HepG2 (cell line): ENCODE data around the gene GON4L. TPM values are rescaled to one million over a fixed set of nuclear protein-coding genes. Genes with fewer than 3 reads are reported as not detected.

Experiments used
- ATAC-seq: fragments of 200-7000 bp; cut with Tn5 transposase; 3 replicates; pipeline ENCODE4 v1.9.1; 2020; ENCODE audit warnings: mild to moderate bottlenecking, moderate library complexity
- BruUV-seq: library from RNA; stranded (reverse); fragments of 400-500 nt; replicated peaks from 2 replicates; lab custom pipeline; 2021; lab: Mats Ljungman, UMichigan
- CTCF ChIA-PET: fragments of 300-600 bp; formaldehyde crosslinking; extraction: SDS; loops from one replicate; lab custom pipeline; 2021; ENCODE audit warnings: low total read pairs, inconsistent platforms, low intra/inter-chr PET ratio; lab: Yijun Ruan, JAX
- POLR2A ChIA-PET: fragments of 350-600 bp; sonication (Branson Sonifier 250); formaldehyde crosslinking; loops from one replicate; lab custom pipeline; 2020; ENCODE audit warnings: antibody characterized with exemption, inconsistent platforms; lab: Yijun Ruan, JAX
- DNase-seq: peaks from one replicate; pipeline ENCODE4 v3.0.0-alpha.2; 2015; ENCODE audit warnings: low spot score
- FAIRE-seq: peaks from 3 replicates; lab custom pipeline; 2011; peaks lifted over from hg19 to GRCh38; lab: Jason Lieb, UNC
- H2AFZ ChIP-seq: one replicate; pipeline ENCODE4 v1.6.1; 2011; ENCODE audit warnings: low read length, inconsistent platforms
- H3K27ac ChIP-seq: fragments of 300-600 bp; 3 replicates; pipeline ENCODE4 v1.8.0; 2011; ENCODE audit warnings: mixed run types, mild to moderate bottlenecking, mixed read lengths, low read length, inconsistent platforms; ENCODE audit not compliant: insufficient read depth; ENCODE audit errors: extremely low read length
- H3K27me3 ChIP-seq, 2 experiments: fragments of 200-600 bp in 1 of 2; 2 replicates in 1 of 2; 3 replicates in 1 of 2; pipeline versions ENCODE4 v1.6.0 to v1.8.0; 2011; ENCODE audit warnings: low read length in 2 of 2, mild to moderate bottlenecking in 2 of 2, moderate library complexity in 2 of 2, inconsistent platforms in 1 of 2; ENCODE audit not compliant: insufficient read depth in 2 of 2, control insufficient read depth in 1 of 2
- H3K36me3 ChIP-seq, 2 experiments: fragments of 200-600 bp in 1 of 2; replicated peaks in 1 of 2; 2 replicates in 1 of 2; 3 replicates in 1 of 2; pipeline versions ENCODE4 v1.5.1 to v1.8.0; 2011; ENCODE audit warnings: low read length in 2 of 2, inconsistent platforms in 1 of 2; ENCODE audit not compliant: insufficient read depth in 2 of 2, control insufficient read depth in 1 of 2
- H3K4me1 ChIP-seq: 2 replicates; pipeline ENCODE4 v1.5.1; 2012; ENCODE audit warnings: low read length, inconsistent platforms; ENCODE audit not compliant: insufficient read depth
- H3K4me2 ChIP-seq: 2 replicates; pipeline ENCODE4 v1.6.0; 2011; ENCODE audit warnings: low read depth, low read length, inconsistent platforms
- H3K4me3 ChIP-seq, 3 experiments: fragments of 200-600 bp in 1 of 3; sonication (generic), shearing (Covaris generic) in 1 of 3; replicated peaks in 1 of 3; 2 replicates each; pipeline ENCODE4 v1.5.1; 2011 to 2016; ENCODE audit warnings: low read length in 3 of 3, inconsistent platforms in 2 of 3, low read depth in 2 of 3, mild to moderate bottlenecking in 2 of 3, control low read depth in 1 of 3, mixed read lengths in 1 of 3; ENCODE audit not compliant: insufficient read depth in 1 of 3
- H3K79me2 ChIP-seq: one replicate; pipeline ENCODE4 v1.6.1; 2011; ENCODE audit warnings: low read length, inconsistent platforms; ENCODE audit not compliant: insufficient read depth
- H3K9ac ChIP-seq: 2 replicates; pipeline ENCODE4 v1.6.0; 2011; ENCODE audit warnings: mild to moderate bottlenecking, low read depth, low read length, inconsistent platforms; ENCODE audit not compliant: insufficient read depth
- H3K9me3 ChIP-seq: 2 replicates; pipeline ENCODE4 v1.5.1; 2012; ENCODE audit warnings: mild to moderate bottlenecking, low read length
- H4K20me1 ChIP-seq: 2 replicates; pipeline ENCODE4 v1.6.0; 2011; ENCODE audit warnings: inconsistent platforms, mild to moderate bottlenecking, low read length, moderate library complexity; ENCODE audit not compliant: insufficient read depth
- HNRNPLL ChIP-seq: fragments of 200-400 bp; formaldehyde crosslinking; IDR thresholded peaks from 2 replicates; pipeline ENCODE4 v1.6.1; 2017; ENCODE audit warnings: mild to moderate bottlenecking, low read depth, low read length; ENCODE audit not compliant: poor library complexity, severe bottlenecking
- IRX3 ChIP-seq: sonication (generic); formaldehyde crosslinking; IDR thresholded peaks from 2 replicates; pipeline ENCODE4 v1.8.1; 2023; ENCODE audit warnings: mild to moderate bottlenecking, low read depth, missing genetic modification reagents, borderline replicate concordance
- MTF2 ChIP-seq: sonication (generic); formaldehyde crosslinking; IDR thresholded peaks from 2 replicates; pipeline ENCODE4 v1.5.0; 2020; ENCODE audit warnings: missing genetic modification reagents, borderline replicate concordance
- ONECUT2 ChIP-seq: sonication (generic); formaldehyde crosslinking; IDR thresholded peaks from 2 replicates; pipeline ENCODE4 v1.4.0; 2020; ENCODE audit warnings: missing genetic modification reagents
- ZNF121 ChIP-seq: sonication (generic); formaldehyde crosslinking; IDR thresholded peaks from 2 replicates; pipeline ENCODE4 v1.5.0; 2020; ENCODE audit warnings: mild to moderate bottlenecking, missing genetic modification reagents
- ZNF777 ChIP-seq: sonication (generic); formaldehyde crosslinking; IDR thresholded peaks from 2 replicates; pipeline ENCODE4 v1.4.0; 2020; ENCODE audit warnings: missing genetic modification reagents
- WGBS: methylation state at CpG from one replicate; pipeline ENCODE4 v1.1.6; 2017; ENCODE audit warnings: low lambda C conversion rate; 5-methylcytosine and 5-hydroxymethylcytosine counted together
- in situ Hi-C: cut with HindIII; loops from 2 replicates; pipeline ENCODE4 v1.10.0; 2017; ENCODE audit warnings: low pct_unique_long_range_greater_than_20kb; ENCODE audit not compliant: extremely low pct_ligation_motif_present
- intact Hi-C: fragments of 100-400 bp; cut with micrococcal nuclease; formaldehyde crosslinking; loops from one replicate; pipeline ENCODE4 v1.10.0; 2022; ENCODE audit not compliant: unreplicated experiment
- polyA plus RNA-seq, 8 experiments: library from polyadenylated mRNA; depleted of rRNA in 3 of 8; stranded (reverse) in 7 of 8; unstranded in 1 of 8; fragments of >200 nt; fragmentation: Illumina TruSeq in 4 of 8; extraction: Trizol in 4 of 8; gene quantifications; 2 replicates each; pipeline versions ENCODE4 v1.2.1 to v1.2.3, GENCODE V29; 2011 to 2016; ENCODE audit warnings: low read depth in 4 of 8, missing spikeins in 1 of 8, mixed read lengths in 1 of 8; ENCODE audit not compliant: insufficient read depth in 1 of 8
- total RNA-seq, 5 experiments: library from RNA; depleted of rRNA; stranded (reverse); fragments of >200 nt; fragmentation: Illumina TruSeq; extraction: Trizol; gene quantifications; 2 replicates each; pipeline ENCODE4 v1.2.3, GENCODE V29; 2016; ENCODE audit warnings: low read depth in 1 of 5

GON4L gene
- total and polyA plus RNA-seq, 2 of the 13 experiments (the other 11 are each of a cell fraction or from before 2014, with no cell fraction given) = 14.6 to 19.6 TPM

DNA sequence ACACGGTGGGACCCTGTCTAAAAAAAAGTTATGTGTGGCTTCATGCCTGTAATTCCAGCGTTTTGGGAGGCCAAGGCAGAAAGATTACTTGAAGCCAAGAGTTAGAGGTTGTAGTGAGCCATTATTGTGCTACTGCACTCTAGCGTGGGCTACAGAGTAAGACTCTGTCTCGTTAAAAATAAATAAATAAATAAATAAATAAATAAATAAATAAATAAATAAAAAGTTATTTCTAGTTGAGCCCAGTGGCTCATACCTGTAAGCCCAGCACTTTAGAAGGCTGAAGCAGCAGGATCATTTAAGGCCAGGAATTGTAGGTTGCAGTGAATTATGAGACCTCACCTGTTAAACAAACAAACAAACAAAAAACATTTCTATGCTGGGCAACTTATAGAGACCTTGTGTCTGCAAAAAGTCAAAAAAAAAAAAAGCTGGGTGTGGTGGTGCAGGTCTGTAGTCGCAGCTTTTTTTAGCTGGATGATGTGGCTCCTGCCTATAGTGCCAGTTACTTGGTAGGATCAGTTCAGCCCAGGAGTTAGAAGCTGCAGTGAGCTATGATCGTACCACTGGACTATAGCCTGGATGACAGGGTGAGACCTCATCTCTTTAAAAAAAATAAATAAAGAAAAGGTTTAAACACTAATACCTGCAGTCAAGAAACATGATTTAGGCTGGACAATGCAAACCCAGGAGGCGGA is 25.6 kb downstream of the GON4L start:
- TF ChIP-seq MTF2 (CRISPR knock-in tag) (no peak), IRX3 (no peak), ONECUT2 (CRISPR knock-in tag) (no peak), ZNF777 (CRISPR knock-in tag) (no peak)
- Histone ChIP-seq H3K4me2 (no peak overlapping the region), H3K27ac (no peak overlapping the region), H3K9me3 (no peaks in the 10 kb centered on the region), H3K79me2 (no peaks in the 10 kb centered on the region), H3K27me3 (no peaks in the 10 kb centered on the region), H3K36me3 (peaks cover 0 to 9% of the 10 kb centered on the region in 2 experiments; a peak in 1 of 5 replicates), H3K9ac (no peak overlapping the region), H3K4me1 (peaks cover 24% of the 10 kb centered on the region), H2AFZ (no peak overlapping the region), H3K4me3 (no peak overlapping the region), H4K20me1 (no peaks in the 10 kb centered on the region)
- CTCF ChIA-PET = no interaction called here
- 98% methylated on average over 7 of the region's 7 CpGs for WGBS
- no peak for ATAC-seq
- in situ Hi-C loops (no loop called here), intact Hi-C loops (no loop called here)
- no peak for DNase-seq
- POLR2A ChIA-PET = no interaction called here
- no peak for FAIRE-seq
- no TSS peak for BruUV-seq

DNA sequence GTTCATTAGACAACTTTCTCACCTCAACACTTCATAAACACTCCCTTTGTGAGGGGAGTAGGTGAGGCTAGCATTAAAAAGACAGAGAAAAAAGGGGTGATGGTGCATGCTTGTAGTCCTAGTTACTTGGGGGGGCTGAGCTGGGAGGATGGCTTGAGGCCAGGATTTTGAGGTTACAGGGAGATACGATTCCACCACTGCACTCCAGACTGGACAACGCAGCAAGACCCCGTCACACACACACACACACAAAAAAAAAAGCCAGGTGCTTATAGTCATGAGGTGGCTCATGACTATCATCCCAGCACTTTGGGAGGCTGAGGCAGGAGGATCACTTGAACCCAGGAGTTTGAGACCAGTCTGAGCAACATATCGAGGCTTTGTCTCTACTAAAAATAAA is 29.6 kb downstream of the GON4L start:
- Histone ChIP-seq H3K9me3 (no peaks in the 10 kb centered on the region), H3K79me2 (no peaks in the 10 kb centered on the region), H3K27me3 (no peaks in the 10 kb centered on the region), H4K20me1 (no peaks in the 10 kb centered on the region), H3K4me3 (no peak overlapping the region), H3K27ac (no peak overlapping the region), H3K36me3 (peaks cover 4 to 31% of the 10 kb centered on the region in 2 experiments), H3K9ac (no peak overlapping the region), H3K4me2 (no peak overlapping the region), H3K4me1 (no peaks in the 10 kb centered on the region), H2AFZ (no peak overlapping the region)
- FAIRE-seq = no peak
- in situ Hi-C loops = no loop called here
- POLR2A ChIA-PET = no interaction called here
- TF ChIP-seq ZNF121 (CRISPR knock-in tag) (peak; percentile 59), HNRNPLL (no peak)
- BruUV-seq = no TSS peak
- CTCF ChIA-PET = no interaction called here
- no peak for ATAC-seq
- intact Hi-C loops = no loop called here
- no peak for DNase-seq
- 92% methylated on average over 4 of the region's 4 CpGs for WGBS
